GM18505 (cell line): ENCODE results near the gene SIRPB1.
"Not testable (repeated sequence)": the region's sequence is repeated elsewhere in the genome, so short reads cannot be mapped to it uniquely, and the experiment has no call there.

ENCODE experiments used
- ATAC-seq: cut with Tn5 transposase; IDR thresholded peaks from one replicate; pipeline ENCODE4 v1.9.1; 2021; ENCODE audit not compliant: unreplicated experiment
- POLR2A ChIP-seq: IDR thresholded peaks from 4 replicates; pipeline ENCODE4 v1.6.1; 2011; ENCODE audit warnings: borderline replicate concordance; ENCODE audit not compliant: insufficient read depth, insufficient read length; ENCODE audit errors: extremely low read depth

The SIRPB1 gene

GRCh38 chr20:1629321-1629720 is 9.5 kb upstream of the SIRPB1 start:
- TF ChIP-seq POLR2A = no peak

GRCh38 chr20:1628621-1629020 is 8.8 kb upstream of the SIRPB1 start:
- TF ChIP-seq POLR2A = no peak
- no peak for ATAC-seq

More at GRCh38 chr20:1629321-1629720, 9.5 kb upstream of the SIRPB1 start:
- ATAC-seq = no peak

- no peak for TF ChIP-seq POLR2A
- no peak for ATAC-seq
Observed at GRCh38 chr20:1627200-1627550, 7.4 kb upstream of the SIRPB1 start.

GRCh38 chr20:1626528-1627199 is 6.9 kb upstream of the SIRPB1 start:
- TF ChIP-seq POLR2A = no peak
- no peak for ATAC-seq

- ATAC-seq = no peak
- no peak for TF ChIP-seq POLR2A
Observed at GRCh38 chr20:1625083-1625690, 5.4 kb upstream of the SIRPB1 start.

GRCh38 chr20:1623501-1624205 is 3.8 kb upstream of the SIRPB1 start:
- no peak for ATAC-seq
- no peak for TF ChIP-seq POLR2A

GRCh38 chr20:1622450-1622849 is 2.6 kb upstream of the SIRPB1 start:
- no peak for TF ChIP-seq POLR2A
- ATAC-seq = no peak

GRCh38 chr20:1621316-1621715 is 1.5 kb upstream of the SIRPB1 start:
- no peak for TF ChIP-seq POLR2A
- ATAC-seq = no peak

- ATAC-seq = no peak
- TF ChIP-seq POLR2A = no peak
Observed at GRCh38 chr20:1618954-1619540, 762 bp downstream of the SIRPB1 start.

GRCh38 chr20:1618479-1618878 is 1.3 kb downstream of the SIRPB1 start:
- no peak for ATAC-seq
- no peak for TF ChIP-seq POLR2A

GRCh38 chr20:1616858-1617434 is 2.9 kb downstream of the SIRPB1 start:
- no peak for TF ChIP-seq POLR2A
- no peak for ATAC-seq

- ATAC-seq = not testable (repeated sequence)
Observed at GRCh38 chr20:1610404-1610803, 9.4 kb downstream of the SIRPB1 start.

GRCh38 chr20:1608678-1609347 is 11.0 kb downstream of the SIRPB1 start:
- not testable (repeated sequence) for ATAC-seq
